GM06990 (cell line): ENCODE data around the gene DDX24.

Experiments
- DNase-seq: peaks from one replicate; pipeline ENCODE4 v3.0.0-alpha.2; 2011; ENCODE audit not compliant: insufficient read length; ENCODE audit errors: extremely low read depth
- H3K27me3 ChIP-seq: replicated peaks from 2 replicates; pipeline ENCODE4 v1.6.0; 2011; ENCODE audit warnings: low read length; ENCODE audit not compliant: control insufficient read depth, insufficient read depth
- H3K36me3 ChIP-seq: 2 replicates; pipeline ENCODE4 v1.5.1; 2011; ENCODE audit warnings: low read length; ENCODE audit not compliant: control insufficient read depth, insufficient read depth
- H3K4me3 ChIP-seq: replicated peaks from 2 replicates; pipeline ENCODE4 v1.5.1; 2011; ENCODE audit warnings: low read depth, mild to moderate bottlenecking, control low read depth, low read length
- TF ChIP-seq, protein P1 (sequence below): IDR thresholded peaks from 2 replicates; pipeline ENCODE4 v1.5.1; 2011; ENCODE audit warnings: low read length, control low read depth, mild to moderate bottlenecking, inconsistent platforms; ENCODE audit not compliant: insufficient read depth, poor library complexity, severe bottlenecking

Gene DDX24

DNA sequence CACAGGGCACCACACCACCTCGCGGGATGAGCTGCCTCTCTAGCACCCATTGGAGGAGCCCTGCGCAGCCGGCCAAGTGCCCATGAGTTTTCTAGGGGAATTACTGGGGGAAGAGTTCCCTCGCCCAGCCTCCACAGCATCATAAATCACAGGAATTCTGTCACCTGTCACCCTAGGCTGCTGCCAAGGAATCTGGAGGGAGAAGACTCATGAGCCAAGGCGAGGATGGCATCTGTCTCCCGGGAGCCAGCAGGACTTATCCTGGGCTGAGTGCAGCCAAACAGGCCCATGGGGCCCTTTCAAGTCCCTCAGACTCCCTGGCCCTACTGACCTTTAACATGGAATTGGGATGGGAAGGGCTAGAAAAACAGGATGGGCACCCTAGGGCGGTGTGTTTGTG lies 62.7 kb downstream of the DDX24 start:
- Histone ChIP-seq H3K36me3 (no peaks in the 10 kb centered on the region), H3K4me3 (no peak overlapping the region), H3K27me3 (no peaks in the 10 kb centered on the region; the same call in 1 of the 2 replicates)
- no peak for DNase-seq
- TF ChIP-seq, protein P1, sequence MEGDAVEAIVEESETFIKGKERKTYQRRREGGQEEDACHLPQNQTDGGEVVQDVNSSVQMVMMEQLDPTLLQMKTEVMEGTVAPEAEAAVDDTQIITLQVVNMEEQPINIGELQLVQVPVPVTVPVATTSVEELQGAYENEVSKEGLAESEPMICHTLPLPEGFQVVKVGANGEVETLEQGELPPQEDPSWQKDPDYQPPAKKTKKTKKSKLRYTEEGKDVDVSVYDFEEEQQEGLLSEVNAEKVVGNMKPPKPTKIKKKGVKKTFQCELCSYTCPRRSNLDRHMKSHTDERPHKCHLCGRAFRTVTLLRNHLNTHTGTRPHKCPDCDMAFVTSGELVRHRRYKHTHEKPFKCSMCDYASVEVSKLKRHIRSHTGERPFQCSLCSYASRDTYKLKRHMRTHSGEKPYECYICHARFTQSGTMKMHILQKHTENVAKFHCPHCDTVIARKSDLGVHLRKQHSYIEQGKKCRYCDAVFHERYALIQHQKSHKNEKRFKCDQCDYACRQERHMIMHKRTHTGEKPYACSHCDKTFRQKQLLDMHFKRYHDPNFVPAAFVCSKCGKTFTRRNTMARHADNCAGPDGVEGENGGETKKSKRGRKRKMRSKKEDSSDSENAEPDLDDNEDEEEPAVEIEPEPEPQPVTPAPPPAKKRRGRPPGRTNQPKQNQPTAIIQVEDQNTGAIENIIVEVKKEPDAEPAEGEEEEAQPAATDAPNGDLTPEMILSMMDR: no peak

DNA sequence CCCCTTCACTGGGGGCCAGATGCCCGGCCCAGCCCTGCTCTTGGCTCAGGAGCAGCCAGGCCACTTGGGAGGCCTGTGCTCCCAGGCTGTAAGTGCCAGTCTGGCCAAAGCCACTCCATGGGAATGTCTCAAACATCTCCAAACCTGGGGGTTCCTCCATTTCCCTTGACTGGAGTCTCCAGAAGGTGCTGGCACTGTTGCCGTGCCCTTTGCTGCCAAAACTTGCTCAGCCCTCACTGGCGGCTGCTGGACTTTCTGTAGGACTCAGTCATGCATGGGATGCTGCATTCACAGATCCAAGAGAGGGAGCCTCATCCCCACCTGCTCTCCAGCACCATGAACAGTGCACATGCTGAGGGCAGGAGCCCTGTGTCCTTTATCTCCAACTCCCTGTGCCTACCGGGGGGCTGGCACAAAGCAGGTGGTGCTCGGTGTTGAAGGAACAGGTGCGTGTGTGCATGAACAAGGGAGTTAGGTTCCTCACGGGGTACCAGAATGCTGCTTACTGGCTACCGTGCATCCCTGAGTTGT lies 64.5 kb downstream of the DDX24 start:
- no peak overlapping the region for H3K4me3 ChIP-seq
- TF ChIP-seq, protein P1: no peak
- DNase-seq: no peak
- H3K36me3 ChIP-seq: no peaks in the 10 kb centered on the region
- no peaks in the 10 kb centered on the region; the same call in 1 of the 2 replicates for H3K27me3 ChIP-seq

DNA sequence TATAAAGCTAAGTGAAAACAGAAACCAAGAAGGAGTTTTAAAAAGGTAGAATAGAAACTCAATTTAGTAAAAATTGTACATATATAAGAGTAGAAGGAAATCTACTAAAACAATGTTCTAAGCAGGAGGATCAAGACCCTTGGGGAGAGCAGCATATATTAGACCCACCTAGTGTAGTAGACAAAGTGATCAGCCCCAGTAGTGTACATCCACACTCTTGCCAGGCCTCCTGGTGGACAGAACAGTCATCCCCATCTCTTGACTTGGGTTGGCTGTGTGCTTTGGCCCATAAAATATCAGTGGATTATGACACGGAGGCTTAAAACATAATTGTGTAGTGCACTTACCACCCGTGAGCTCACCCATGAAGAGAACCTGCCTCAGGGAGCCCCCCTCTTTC lies 65.8 kb downstream of the DDX24 start:
- Histone ChIP-seq H3K36me3 (no peaks in the 10 kb centered on the region), H3K27me3 (no peaks in the 10 kb centered on the region; the same call in 1 of the 2 replicates), H3K4me3 (no peak overlapping the region)
- TF ChIP-seq, protein P1: peak; percentile 12
- DNase-seq: no peak

- no peak for DNase-seq
- Histone ChIP-seq H3K36me3 (no peaks in the 10 kb centered on the region), H3K27me3 (no peaks in the 10 kb centered on the region; the same call in 1 of the 2 replicates), H3K4me3 (no peak overlapping the region)
- TF ChIP-seq, protein P1: no peak
Observed at GRCh38 chr14:94014382-94014781, 66.6 kb downstream of the DDX24 start.

- H3K4me3 ChIP-seq: no peak overlapping the region
- H3K36me3 ChIP-seq: no peaks in the 10 kb centered on the region
- no peak for DNase-seq
- TF ChIP-seq, protein P1: no peak
- H3K27me3 ChIP-seq: no peaks in the 10 kb centered on the region; the same call in 1 of the 2 replicates
Observed at GRCh38 chr14:94011795-94012194, 69.2 kb downstream of the DDX24 start.

GRCh38 chr14:94010625-94011024 lies 70.4 kb downstream of the DDX24 start:
- no peak for DNase-seq
- no peaks in the 10 kb centered on the region for H3K27me3 ChIP-seq
- TF ChIP-seq, protein P1: no peak
- H3K36me3 ChIP-seq: no peaks in the 10 kb centered on the region
- no peak overlapping the region for H3K4me3 ChIP-seq
